Mammary epithelial cell (primary cell): ENCODE results near the gene NRG2.

Source experiments
- CTCF ChIP-seq, 2 donors: IDR thresholded peaks in 1 of 2; conservative IDR thresholded peaks in 1 of 2; 2 replicates each; pipeline ENCODE4 v1.5.1; 2011 to 2012; ENCODE audit warnings: inconsistent platforms in 2 of 2, low read length in 2 of 2, mild to moderate bottlenecking in 2 of 2, control low read depth in 1 of 2, low read depth in 1 of 2; ENCODE audit not compliant: insufficient read depth in 1 of 2; ENCODE audit errors: extremely low read depth in 1 of 2
- EZH2 ChIP-seq: IDR thresholded peaks from 2 replicates; pipeline ENCODE4 v1.6.1; 2012; ENCODE audit warnings: low read length, inconsistent platforms, borderline replicate concordance

DNA sequence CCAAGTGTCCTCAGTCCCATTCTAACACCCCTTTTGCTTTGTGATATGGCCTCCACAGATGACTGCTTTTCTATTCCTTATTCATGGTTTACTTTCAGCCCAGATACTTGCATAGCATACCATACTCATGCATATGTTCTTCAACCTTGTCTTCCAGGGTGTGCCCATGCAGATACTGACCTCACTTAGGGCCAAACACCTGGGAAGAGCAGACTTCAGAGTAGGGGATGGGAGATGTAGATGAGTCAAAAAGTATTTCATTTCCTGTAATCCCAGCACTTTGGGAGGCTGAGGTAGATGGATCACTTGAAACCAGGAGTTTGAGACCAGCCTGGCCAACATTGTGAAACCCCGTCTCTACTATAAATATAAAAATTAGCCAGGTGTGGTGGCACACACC is 58.3 kb downstream of the NRG2 start:
- no peak for TF ChIP-seq CTCF (conservative IDR thresholded peaks at IDR 0.05 in 1 of 2, IDR thresholded peaks at IDR 0.05 in 1 of 2; ENCODE audit: extremely low read depth in 1 of 2, insufficient read depth in 1 of 2, low read depth in 1 of 2, low read length in 2 of 2)
- TF ChIP-seq EZH2 = no peak
